Gastroesophageal sphincter (tissue), 2 donors: ENCODE data around the gene GATA5.

Experiments
- EP300 ChIP-seq: sonication (generic); formaldehyde crosslinking; IDR thresholded peaks from one replicate; pipeline ENCODE4 v1.6.1; 2017; ENCODE audit warnings: antibody characterized with exemption, mild to moderate bottlenecking
- POLR2A ChIP-seq, 2 donors: fragments of 450-650 bp; IDR thresholded peaks; one replicate each; pipeline ENCODE4 v1.6.1; 2017; ENCODE audit warnings: antibody characterized with exemption in 2 of 2, mild to moderate bottlenecking in 2 of 2, moderate library complexity in 1 of 2
- POLR2AphosphoS5 ChIP-seq: sonication (generic); formaldehyde crosslinking; IDR thresholded peaks from one replicate; pipeline ENCODE4 v1.6.1; 2017; ENCODE audit warnings: antibody characterized with exemption

DNA sequence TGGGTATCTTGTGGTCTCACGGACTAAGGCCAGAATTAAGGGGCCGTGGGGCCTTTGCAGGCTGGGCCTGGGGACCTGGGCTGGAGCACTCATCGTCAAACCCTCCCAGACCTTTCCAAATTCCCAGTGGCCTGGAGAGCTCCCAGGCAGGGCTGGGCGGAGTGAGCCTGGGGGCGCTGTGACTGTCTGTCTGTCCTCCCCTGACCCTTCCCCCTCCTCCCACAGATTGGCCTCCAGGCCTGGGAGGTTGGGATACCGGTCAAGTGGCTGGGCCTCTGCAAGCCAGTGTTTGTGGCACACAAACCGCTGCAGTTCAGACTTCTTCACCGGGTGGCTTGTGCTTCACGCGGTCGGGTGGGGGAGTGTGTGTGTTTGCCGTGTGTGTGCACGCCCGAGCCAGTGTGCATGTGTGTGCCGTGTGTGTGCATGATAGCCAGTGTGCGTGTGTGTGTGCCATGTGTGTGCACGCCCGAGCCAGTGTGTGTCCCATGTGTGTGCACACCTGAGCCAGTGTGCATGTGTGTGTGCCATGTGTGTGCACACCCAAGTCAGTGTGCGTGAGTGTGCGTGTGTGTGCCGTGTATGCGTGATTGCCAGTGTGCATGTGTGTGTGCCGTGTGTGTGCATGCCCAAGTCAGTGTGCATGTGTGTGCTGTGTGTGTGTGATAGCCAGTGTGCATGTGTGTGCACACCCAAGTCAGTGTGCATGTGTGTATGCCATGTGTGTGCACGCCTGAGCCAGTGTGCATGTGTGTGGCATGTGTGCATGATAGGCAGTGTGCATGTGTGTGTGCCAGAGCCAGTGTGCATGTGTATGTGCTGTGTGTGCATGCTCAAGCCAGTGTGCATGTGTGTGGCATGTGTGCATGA, 54.7 kb downstream of the GATA5 start:
- no peak for TF ChIP-seq EP300
- no peak for TF ChIP-seq POLR2A (IDR thresholded peaks at IDR 0.05)
- no peak for TF ChIP-seq POLR2AphosphoS5
